Measurements from ENCODE around the gene ZGLP1. TPM values are rescaled to one million over a fixed set of nuclear protein-coding genes. Genes with fewer than 3 reads are reported as not detected.

Gene ZGLP1
- total and polyA plus RNA-seq, 2 of the 13 experiments (the other 11 are each of a cell fraction or from before 2014, with no cell fraction given): 2.4 to 3.0 TPM

GRCh38 chr19:10318807-10319682, 9.4 kb upstream of the ZGLP1 start (continued):
- no peak for TF ChIP-seq ZHX2 (IDR thresholded peaks at IDR 0.05; ENCODE audit: low read depth)
- TF ChIP-seq ZHX2 (CRISPR knock-in tag; IDR thresholded peaks at IDR 0.05; ENCODE audit: borderline replicate concordance): no peak
- no peak for TF ChIP-seq FOXO1 (CRISPR knock-in tag; IDR thresholded peaks at IDR 0.05)
- TF ChIP-seq ZNF7 (CRISPR knock-in tag; IDR thresholded peaks at IDR 0.05): no peak
- no peak for TF ChIP-seq ZKSCAN5 (CRISPR knock-in tag; IDR thresholded peaks at IDR 0.05)
- no peak for TF ChIP-seq PBX2 (CRISPR knock-in tag; IDR thresholded peaks at IDR 0.05)
- no peak for TF ChIP-seq ZBTB33 (CRISPR knock-in tag; IDR thresholded peaks at IDR 0.05)
- no peak for TF ChIP-seq ZNF333 (CRISPR knock-in tag; IDR thresholded peaks at IDR 0.05; ENCODE audit: borderline replicate concordance)
- TF ChIP-seq SKIL (CRISPR knock-in tag; IDR thresholded peaks at IDR 0.05; ENCODE audit: borderline replicate concordance): no peak

Measured in HepG2 (cell line).